GM18951 (cell line): Measurements from ENCODE around the gene HRH3.

Source experiments
- POLR2A ChIP-seq: IDR thresholded peaks from 4 replicates; pipeline ENCODE4 v1.6.1; 2011; ENCODE audit warnings: mild to moderate bottlenecking; ENCODE audit not compliant: insufficient read length, insufficient read depth; ENCODE audit errors: extremely low read depth
- in situ Hi-C: fragments of 300-500 bp; cut with MboI; formaldehyde crosslinking; loops from one replicate; pipeline ENCODE4 v1.12.0; 2022; ENCODE audit warnings: low sequenced_read_pairs, mixed read lengths, inconsistent platforms; ENCODE audit not compliant: unreplicated experiment

Gene HRH3

GRCh38 chr20:62254021-62254724 is 34.1 kb upstream of the HRH3 start:
- no peak for TF ChIP-seq POLR2A
- in situ Hi-C loops = no loop called here

GRCh38 chr20:62253398-62253797 is 33.3 kb upstream of the HRH3 start:
- in situ Hi-C loops = no loop called here
- no peak for TF ChIP-seq POLR2A

GRCh38 chr20:62252342-62252966 is 32.4 kb upstream of the HRH3 start:
- in situ Hi-C loops = no loop called here
- no peak for TF ChIP-seq POLR2A

DNA sequence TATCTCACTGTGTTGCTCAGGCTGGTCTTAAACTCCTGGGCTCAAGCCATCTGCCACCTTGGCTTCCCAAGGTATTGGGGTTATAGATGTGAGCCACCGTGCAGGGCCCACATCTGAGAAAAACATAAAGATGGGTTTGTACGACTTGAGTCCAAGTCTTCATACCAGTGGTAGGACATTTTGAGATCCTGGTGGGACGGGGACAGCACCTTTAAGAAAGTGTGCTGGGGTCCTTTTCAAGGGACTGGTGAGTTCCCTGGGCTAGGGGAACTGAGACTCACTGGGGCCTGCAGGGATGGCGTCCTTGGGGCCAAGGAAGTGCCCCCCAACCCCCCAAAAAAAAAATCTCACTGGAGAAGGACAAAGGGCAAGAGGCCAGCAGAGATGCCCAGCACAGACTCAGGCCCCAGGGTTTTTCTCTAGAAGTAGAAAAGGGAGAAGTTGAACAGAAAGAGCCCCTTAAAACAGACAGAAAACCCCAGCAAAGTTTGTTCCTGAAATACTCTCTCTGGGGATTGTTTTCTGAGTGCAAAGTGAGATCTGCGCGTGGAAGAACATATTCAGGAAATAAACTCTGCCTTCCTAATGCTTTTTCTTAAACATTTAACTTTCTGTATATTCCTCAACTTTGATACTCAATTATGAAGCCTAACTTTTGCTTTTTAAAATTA is 28.9 kb upstream of the HRH3 start:
- TF ChIP-seq POLR2A = no peak
- in situ Hi-C loops = no loop called here

- no peak for TF ChIP-seq POLR2A
- in situ Hi-C loops = no loop called here
Observed at GRCh38 chr20:62246872-62247652, 27.0 kb upstream of the HRH3 start.

- TF ChIP-seq POLR2A = no peak
- in situ Hi-C loops = no loop called here
Observed at GRCh38 chr20:62246431-62246830, 26.4 kb upstream of the HRH3 start.

DNA sequence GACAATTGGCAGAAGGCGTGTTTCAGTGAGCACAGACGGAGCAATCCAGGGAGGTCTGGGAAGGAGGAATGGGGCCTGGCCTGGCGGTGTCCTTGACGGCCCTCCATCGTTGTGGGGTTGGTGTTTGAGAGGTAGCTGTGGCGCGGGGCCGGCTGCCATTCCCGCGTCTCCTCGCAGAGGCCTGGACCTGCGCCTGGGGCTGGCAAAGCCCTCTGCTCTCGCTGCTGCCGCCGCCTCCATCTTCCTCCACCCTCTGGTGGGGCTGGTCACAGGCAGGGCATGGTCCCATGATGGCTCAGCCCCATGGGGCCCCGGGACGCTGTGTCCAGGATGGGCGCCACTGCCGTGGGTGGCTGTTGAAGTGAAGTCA is 25.8 kb upstream of the HRH3 start:
- TF ChIP-seq POLR2A = no peak
- in situ Hi-C loops = no loop called here

GRCh38 chr20:62244644-62245108 is 24.6 kb upstream of the HRH3 start:
- in situ Hi-C loops = no loop called here
- TF ChIP-seq POLR2A = no peak

DNA sequence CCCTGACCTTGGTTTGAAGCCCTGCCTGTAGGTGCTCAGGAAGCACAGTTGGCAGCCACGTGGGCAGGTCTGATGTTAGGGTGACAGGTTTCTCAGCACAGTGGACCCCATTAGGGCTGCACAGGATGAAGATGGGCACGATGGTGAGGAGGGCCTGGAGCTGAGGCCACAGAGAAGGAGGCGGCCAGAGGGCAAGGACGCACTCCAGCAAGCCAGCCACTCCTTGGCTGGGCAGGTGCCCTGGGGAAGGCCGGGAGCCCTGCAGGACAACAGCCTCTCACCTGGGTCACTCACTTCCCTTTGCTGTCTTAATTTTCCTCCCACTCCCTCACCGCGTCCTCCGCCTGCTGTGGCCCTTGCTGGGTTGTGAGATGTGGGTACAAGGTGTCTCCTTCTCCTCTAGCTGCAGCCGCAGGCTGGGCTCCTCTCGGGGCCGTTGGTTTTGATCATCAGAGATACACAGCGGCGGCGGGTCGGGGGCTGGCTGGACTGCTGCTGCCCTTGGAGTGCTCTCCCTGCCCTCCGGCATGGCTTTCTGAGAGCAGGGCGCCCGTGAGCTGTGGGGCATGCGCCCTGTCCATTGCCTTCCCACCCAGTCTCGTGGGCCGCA is 23.9 kb upstream of the HRH3 start:
- in situ Hi-C loops = no loop called here
- no peak for TF ChIP-seq POLR2A

DNA sequence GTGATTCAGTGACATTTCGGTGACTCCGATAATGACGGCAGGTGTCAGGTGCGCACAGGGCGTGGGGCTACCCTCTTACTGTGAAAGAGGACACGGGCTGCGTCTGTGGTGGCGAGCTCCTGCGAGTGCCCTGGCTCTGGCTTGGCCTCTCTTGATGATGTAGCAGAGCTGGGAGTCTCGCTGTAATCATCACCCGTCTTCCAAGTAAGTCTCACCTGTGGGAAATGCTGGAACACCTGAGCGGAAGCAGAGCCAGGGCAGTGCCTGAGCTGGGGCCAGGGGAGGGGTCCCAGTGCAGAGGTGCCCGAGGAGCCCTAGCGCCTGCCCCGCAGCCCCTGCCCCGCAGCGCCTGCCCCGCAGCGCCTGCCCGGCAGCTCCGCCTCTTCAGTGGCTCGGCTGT is 23.0 kb upstream of the HRH3 start:
- TF ChIP-seq POLR2A = no peak
- in situ Hi-C loops = no loop called here

GRCh38 chr20:62242176-62242575 is 22.1 kb upstream of the HRH3 start:
- TF ChIP-seq POLR2A = no peak
- in situ Hi-C loops = no loop called here

DNA sequence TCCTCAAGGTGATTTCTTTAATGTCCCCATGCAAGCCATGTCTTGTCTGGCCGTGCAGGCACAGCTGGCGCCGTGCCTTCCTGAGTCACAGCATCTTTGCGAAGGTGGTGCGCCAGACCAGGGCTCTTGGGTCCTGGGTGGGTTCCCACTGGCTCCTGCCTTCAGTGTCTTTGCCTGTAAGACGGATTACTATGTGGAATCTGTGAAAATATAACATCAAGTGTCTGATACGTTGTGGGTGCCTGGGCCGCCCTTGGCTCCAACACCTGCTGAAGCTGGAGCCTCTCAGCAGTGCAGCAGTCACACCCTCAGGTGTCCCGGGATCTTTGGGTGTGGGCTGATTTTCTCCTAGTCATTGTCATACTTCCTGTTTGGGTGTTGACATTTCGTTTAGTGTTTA is 21.4 kb upstream of the HRH3 start:
- in situ Hi-C loops = no loop called here
- TF ChIP-seq POLR2A = no peak
